ENCODE measurements around the gene MME. TPM values are rescaled to one million over a fixed set of nuclear protein-coding genes. Genes with fewer than 3 reads are reported as not detected.

Gene MME
- total and polyA plus RNA-seq, 2 of the 8 experiments (the other 6 are each of a cell fraction or from before 2014, with no cell fraction given): 5.0 to 39.6 TPM

- no peak for TF ChIP-seq ASH2L (IDR thresholded peaks at IDR 0.05; ENCODE audit: low read length)
- TF ChIP-seq SP2 (IDR thresholded peaks at IDR 0.05; ENCODE audit: low read length): no peak
Observed at GRCh38 chr3:155178810-155179436, 98.8 kb downstream of the MME start (continued).

All from H1 (cell line).